Neural crest cell (in vitro differentiated cells): Measurements from ENCODE around the gene ZNF738. TPM values are rescaled to one million over a fixed set of nuclear protein-coding genes. Genes with fewer than 3 reads are reported as not detected.

Experiments used
- DNase-seq: peaks from one replicate; pipeline ENCODE4 v3.0.0; 2021; ENCODE audit warnings: low read depth, mixed read lengths, low spot score
- H3K27ac Mint-ChIP-seq: one replicate; pipeline ENCODE4 v1.8.0; 2021; ENCODE audit warnings: mild to moderate bottlenecking, mixed read lengths; ENCODE audit not compliant: unreplicated experiment
- H3K27me3 Mint-ChIP-seq: 2 replicates; pipeline ENCODE4 v1.8.0; 2021; ENCODE audit warnings: low read depth, mild to moderate bottlenecking, mixed read lengths
- H3K36me3 Mint-ChIP-seq: 2 replicates; pipeline ENCODE4 v1.8.0; 2021; ENCODE audit warnings: low read depth, mild to moderate bottlenecking, mixed read lengths
- H3K4me1 Mint-ChIP-seq: 2 replicates; pipeline ENCODE4 v1.8.0; 2021; ENCODE audit warnings: mixed read lengths
- H3K4me3 Mint-ChIP-seq: one replicate; pipeline ENCODE4 v1.8.0; 2021; ENCODE audit warnings: mild to moderate bottlenecking, mixed read lengths
- H3K9me3 Mint-ChIP-seq: 2 replicates; pipeline ENCODE4 v1.8.0; 2021; ENCODE audit warnings: mixed read lengths
- CTCF ChIP-seq: fragments of 200-600 bp; sonication (generic); conservative IDR thresholded peaks from 2 replicates; pipeline ENCODE4 v1.5.0; 2021; ENCODE audit warnings: antibody characterized with exemption, mild to moderate bottlenecking
- total RNA-seq: library from RNA; stranded (reverse); gene quantifications from 2 replicates; pipeline ENCODE4 v1.2.1, GENCODE V29; 2021

ZNF738 gene
- total RNA-seq, 1 donor from 2014 or later, result 71.1 TPM

DNA sequence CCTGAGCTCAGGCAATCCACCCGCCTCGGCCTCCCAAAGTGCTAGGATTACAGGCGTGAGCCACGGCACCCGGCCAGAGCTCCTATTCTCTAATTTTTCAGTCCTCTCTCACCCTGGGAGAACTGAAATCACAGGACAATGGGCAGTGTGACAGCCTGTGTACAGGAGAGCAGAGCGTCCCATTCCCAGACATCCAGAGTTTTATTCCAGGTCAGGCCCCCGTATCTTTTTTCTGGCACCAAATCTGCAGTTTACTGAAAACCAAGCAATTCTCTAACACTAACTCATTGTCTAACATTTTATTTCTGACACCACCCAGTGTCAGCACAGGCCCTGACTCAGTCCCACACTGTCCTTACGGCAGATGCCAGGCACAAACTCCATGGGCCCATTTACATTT lies 36.3 kb upstream of the ZNF738 start:
- Mint-ChIP-seq H3K9me3 (peaks cover 9% of the 10 kb centered on the region), H3K4me1 (peaks cover 41% of the 10 kb centered on the region), H3K36me3 (peaks cover 40% of the 10 kb centered on the region), H3K27ac (peak overlapping the region; percentile 90), H3K27me3 (no peaks in the 10 kb centered on the region), H3K4me3 (peak overlapping the region; percentile 49)
- DNase-seq, result no peak
- no peak for TF ChIP-seq CTCF

DNA sequence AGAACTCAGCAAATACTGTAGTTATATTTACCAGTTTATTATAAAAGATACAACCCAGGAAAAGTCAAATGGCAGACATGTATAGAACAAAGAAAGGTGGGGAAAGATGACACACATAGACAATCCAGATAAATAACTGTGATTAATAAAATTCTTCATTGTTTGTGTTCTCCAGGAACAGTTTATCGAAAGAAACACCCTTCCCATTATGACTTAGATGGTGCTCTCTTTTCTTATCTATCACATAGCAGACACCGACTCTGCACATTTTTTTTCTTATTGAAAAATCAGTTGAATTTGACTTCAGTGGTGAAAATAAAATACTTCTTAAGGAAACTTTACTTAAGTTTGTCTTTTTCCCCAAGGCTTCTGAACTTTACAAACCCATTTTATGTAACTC lies 35.8 kb upstream of the ZNF738 start:
- DNase-seq, result no peak
- no peak for TF ChIP-seq CTCF
- Mint-ChIP-seq H3K27me3 (no peaks in the 10 kb centered on the region), H3K36me3 (peaks cover 41% of the 10 kb centered on the region), H3K9me3 (peaks cover 9% of the 10 kb centered on the region), H3K27ac (no peak overlapping the region), H3K4me3 (peak overlapping the region; percentile 49), H3K4me1 (peaks cover 46% of the 10 kb centered on the region)

DNA sequence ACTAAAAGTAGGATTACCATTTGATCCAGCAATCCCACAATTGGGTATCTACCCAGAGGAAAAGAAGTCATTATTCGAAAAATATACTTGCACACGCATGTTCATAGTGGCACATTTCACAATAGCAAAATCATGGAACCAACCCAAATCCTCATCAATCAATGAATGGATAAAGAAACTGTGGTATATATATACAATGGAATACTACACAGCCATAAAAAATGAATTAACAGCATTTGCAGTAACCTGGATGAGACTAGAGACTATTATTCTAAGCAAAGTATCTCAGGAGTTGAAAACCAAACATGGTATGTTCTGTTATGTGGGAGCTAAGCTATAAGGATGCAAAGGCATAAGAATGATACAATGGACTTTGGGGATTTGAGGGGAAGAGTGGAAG lies 32.6 kb upstream of the ZNF738 start:
- no peak for DNase-seq
- H3K4me3 Mint-ChIP-seq, result peak overlapping the region; percentile 85
- no peak for TF ChIP-seq CTCF
- peaks cover 58% of the 10 kb centered on the region for H3K4me1 Mint-ChIP-seq
- peaks cover 46% of the 10 kb centered on the region for H3K36me3 Mint-ChIP-seq
- H3K27ac Mint-ChIP-seq, result no peak overlapping the region
- no peaks in the 10 kb centered on the region for H3K27me3 Mint-ChIP-seq
- H3K9me3 Mint-ChIP-seq, result peaks cover 9% of the 10 kb centered on the region

GRCh38 chr19:21328406-21328805 lies 30.4 kb upstream of the ZNF738 start:
- TF ChIP-seq CTCF, result no peak
- H3K4me1 Mint-ChIP-seq, result peaks cover 39% of the 10 kb centered on the region
- DNase-seq, result no peak
- H3K9me3 Mint-ChIP-seq, result peaks cover 9% of the 10 kb centered on the region
- peak overlapping the region; percentile 100 for H3K27ac Mint-ChIP-seq
- peaks cover 35% of the 10 kb centered on the region for H3K36me3 Mint-ChIP-seq
- H3K4me3 Mint-ChIP-seq, result peak overlapping the region; percentile 97
- no peaks in the 10 kb centered on the region for H3K27me3 Mint-ChIP-seq

DNA sequence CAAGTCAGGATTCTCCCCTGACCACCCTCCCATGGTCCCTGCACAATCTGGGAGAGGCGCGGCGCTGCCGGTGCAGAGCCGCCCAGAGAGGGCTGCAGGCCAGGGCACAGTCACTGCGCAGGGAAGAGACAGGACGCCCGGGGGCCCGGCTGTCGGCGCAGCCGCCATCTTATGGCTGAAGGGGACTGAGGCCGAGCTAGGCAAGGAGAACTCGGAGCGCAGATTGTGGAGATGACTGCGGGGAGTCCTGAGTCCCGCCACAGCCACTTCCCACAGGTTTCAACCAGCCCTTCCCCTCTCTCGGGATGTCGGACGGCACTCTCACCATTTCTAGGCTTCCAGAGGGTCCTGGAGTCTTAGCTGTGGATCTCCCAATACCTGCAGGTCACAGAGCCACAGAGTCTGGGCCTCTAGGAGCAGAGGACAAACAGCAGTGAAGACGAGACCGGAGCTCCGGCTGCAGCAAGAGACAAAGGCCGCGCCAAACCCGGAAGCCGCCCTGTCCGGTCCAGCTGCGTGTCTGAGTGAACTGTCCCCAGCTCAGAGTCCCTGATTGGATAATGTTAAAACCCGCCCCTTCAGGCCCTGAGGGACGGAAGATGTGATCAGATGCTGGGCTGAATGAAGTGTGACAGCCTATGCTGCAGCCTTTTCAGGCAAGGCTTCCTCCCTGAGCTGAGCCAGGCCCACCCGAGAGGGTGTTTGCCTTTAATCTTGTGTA lies 29.8 kb upstream of the ZNF738 start, which contains the start of gene ZNF708:
Gene ZNF708 (minus strand): TSS at position 526 of the 721 bp plus-strand sequence. CDS start 198 bp downstream, at position 328.
- peaks cover 9% of the 10 kb centered on the region for H3K9me3 Mint-ChIP-seq
- peaks cover 33% of the 10 kb centered on the region for H3K36me3 Mint-ChIP-seq
- peaks cover 36% of the 10 kb centered on the region for H3K4me1 Mint-ChIP-seq
- H3K4me3 Mint-ChIP-seq, result peak within 1 kb of the TSS; percentile 97
- no peaks in the 10 kb centered on the region for H3K27me3 Mint-ChIP-seq
- DNase-seq, result peak; percentile 73
- peak within 1 kb of the TSS; percentile 100 for H3K27ac Mint-ChIP-seq
- TF ChIP-seq CTCF, result no peak
